Measurements from ENCODE around the gene OR6K3.

- TF ChIP-seq, protein P1, sequence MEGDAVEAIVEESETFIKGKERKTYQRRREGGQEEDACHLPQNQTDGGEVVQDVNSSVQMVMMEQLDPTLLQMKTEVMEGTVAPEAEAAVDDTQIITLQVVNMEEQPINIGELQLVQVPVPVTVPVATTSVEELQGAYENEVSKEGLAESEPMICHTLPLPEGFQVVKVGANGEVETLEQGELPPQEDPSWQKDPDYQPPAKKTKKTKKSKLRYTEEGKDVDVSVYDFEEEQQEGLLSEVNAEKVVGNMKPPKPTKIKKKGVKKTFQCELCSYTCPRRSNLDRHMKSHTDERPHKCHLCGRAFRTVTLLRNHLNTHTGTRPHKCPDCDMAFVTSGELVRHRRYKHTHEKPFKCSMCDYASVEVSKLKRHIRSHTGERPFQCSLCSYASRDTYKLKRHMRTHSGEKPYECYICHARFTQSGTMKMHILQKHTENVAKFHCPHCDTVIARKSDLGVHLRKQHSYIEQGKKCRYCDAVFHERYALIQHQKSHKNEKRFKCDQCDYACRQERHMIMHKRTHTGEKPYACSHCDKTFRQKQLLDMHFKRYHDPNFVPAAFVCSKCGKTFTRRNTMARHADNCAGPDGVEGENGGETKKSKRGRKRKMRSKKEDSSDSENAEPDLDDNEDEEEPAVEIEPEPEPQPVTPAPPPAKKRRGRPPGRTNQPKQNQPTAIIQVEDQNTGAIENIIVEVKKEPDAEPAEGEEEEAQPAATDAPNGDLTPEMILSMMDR (optimal IDR thresholded peaks at IDR 0.05 in 1 of 3, IDR thresholded peaks at IDR 0.05 in 1 of 3, conservative IDR thresholded peaks at IDR 0.05 in 1 of 3; ENCODE audit: extremely low read depth in 1 of 3, insufficient read depth in 2 of 3, low read length in 3 of 3), result no peak
- no peak for TF ChIP-seq EZH2 (IDR thresholded peaks at IDR 0.05; ENCODE audit: low read length)
Observed at GRCh38 chr1:158681606-158682005, 38.9 kb downstream of the OR6K3 start.

All from keratinocyte (primary cell).